ENCODE data around the gene KAZN.

KAZN gene

DNA sequence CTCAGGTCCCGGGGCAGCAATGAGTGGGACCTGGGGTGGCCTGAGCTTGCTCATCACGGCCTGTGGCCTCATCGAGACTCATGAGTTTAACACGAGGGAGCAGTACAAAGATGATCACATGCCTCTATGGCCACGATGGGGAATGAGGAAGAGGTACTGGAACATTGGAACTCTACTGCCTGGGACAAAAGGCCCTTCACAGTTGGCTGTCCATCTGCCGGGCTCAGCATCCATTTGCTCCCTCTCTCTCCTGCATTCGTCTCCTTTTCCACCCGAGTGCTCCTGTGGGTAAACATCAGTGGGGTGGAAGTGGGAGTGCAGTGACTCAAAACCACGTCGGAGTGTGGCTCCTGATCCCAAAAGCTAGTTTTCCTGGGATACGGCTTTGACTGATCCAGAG lies 124.9 kb downstream of the KAZN start:
- no peak for DNase-seq

DNA sequence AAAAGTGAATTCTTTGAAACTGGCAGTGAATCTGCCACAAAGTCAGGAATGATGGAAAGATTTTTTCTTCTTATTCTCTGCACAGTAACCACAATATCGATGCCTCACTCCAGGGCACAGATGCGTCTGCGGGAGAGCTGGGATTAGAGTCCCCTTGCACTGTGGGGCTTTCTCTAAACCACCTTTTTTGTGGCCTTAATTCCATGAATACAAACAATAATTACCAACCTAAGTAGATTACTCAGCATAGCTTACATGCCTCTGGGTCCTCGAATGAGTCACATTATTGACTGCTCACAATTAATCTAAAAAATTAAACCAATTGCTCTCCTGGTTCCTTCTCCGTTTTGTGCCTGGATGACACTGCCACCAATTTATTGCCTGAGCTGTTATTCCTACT lies 125.8 kb downstream of the KAZN start:
- no peak for DNase-seq

DNA sequence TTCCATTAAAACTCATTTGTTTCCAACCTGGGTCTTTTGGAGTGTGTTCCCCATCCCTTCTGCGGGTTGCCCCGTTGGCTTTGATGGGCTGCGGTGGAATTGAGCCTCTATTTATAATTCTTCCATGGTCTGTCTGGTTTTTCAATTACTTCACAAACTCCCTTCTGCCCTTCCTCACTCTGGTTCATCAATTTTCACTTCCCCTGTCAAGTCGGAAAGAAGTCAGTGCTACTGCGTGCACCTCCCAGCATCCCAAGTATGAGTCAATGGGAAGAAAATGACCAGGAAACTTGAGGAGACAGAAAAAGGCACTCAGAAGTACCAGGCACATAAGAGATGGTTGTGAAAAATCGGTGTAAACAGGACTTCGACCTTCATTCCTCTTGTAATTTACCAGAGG lies 126.2 kb downstream of the KAZN start:
- no peak for DNase-seq

DNA sequence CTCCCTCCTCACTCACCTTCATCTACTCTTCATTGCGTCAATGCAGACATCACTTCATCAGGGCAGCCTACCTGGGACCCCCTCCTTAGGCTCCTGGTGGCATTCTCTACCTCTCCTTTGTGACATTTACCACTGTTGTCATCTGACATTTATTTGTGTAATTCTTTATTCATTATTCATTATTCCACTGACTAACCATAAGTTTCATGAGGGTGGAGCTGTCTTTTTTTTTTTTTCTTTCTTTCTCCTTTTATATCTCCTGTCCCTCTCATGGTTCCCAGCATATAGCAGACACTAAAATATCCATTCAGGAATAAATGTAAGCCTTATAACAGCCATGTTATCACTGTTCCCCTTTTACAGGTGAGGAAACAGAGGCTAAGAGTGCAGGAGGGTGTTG lies 126.8 kb downstream of the KAZN start:
- DNase-seq, result no peak

DNA sequence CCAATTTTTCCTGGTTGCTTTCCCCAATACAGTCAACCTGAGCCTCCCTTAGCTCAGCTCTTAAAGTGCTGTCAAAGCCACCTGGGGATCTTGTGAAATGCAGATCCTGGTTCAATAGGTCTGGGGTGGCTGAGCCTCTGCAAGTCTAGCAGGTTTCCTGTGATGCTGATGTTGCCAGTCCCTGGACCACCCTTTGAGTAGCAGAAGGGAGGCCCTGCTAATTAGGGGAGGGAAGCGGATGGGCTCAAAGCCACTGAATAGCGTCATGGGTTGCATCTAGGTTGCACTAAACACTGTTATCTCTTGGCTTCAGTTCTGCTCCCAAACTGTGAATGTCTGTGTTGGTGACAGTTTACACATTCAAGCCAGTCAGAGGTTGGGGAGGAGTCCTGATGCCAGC lies 127.2 kb downstream of the KAZN start:
- DNase-seq, result no peak

DNA sequence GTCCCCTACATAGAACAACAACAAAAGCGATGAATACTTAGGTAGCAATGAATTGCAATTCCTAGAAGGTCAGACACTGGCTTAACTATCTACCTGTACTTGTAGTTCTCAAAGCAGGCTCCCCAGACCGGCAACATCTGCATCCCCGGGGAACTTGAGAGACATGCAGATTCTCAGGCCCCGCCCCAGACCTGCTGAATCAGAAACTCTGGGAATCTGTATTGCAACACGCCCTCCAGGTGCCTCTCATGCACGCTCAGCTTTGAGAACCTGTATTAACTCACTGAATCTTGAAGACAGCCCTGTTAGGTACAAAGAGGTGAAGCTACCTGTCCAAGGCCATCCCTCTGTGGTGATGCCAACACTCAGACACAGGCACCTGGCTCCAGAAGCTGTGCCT lies 128.1 kb downstream of the KAZN start:
- DNase-seq, result no peak

DNA sequence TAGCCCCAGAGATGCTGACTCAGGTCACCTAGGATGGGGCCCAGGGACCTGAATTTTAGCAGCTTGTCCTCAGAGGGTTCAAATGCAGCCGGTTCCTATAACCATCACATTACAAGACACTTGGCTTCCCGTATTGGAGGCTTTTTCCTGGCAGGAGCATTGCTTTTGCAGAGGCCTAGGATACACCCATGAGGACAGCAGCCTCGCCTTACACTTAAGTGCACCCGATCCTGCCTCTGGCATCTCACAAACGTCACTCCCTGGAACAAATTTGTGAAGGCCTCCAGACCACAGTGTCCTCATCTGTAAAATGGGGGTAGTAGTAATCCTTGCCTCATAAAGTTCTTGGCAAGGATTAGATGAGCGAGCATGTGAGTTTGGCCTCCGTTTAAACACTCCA lies 130.0 kb downstream of the KAZN start:
- no peak for DNase-seq

DNA sequence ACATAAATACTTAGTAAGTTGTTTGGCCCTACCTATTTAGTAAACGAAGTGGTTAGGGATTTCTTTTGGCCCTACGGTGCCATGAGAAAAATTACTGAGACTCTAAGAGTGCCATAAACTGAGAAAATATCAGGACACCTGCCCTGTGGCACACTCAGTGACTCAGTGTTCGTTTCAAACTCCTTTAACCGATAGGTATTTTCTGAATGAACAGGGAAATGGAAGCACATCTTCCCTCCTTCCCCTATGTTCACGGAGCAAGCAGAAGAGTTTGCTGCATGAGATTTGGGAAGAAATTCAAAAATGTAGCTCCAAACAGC lies 134.2 kb downstream of the KAZN start:
- no peak for DNase-seq

DNA sequence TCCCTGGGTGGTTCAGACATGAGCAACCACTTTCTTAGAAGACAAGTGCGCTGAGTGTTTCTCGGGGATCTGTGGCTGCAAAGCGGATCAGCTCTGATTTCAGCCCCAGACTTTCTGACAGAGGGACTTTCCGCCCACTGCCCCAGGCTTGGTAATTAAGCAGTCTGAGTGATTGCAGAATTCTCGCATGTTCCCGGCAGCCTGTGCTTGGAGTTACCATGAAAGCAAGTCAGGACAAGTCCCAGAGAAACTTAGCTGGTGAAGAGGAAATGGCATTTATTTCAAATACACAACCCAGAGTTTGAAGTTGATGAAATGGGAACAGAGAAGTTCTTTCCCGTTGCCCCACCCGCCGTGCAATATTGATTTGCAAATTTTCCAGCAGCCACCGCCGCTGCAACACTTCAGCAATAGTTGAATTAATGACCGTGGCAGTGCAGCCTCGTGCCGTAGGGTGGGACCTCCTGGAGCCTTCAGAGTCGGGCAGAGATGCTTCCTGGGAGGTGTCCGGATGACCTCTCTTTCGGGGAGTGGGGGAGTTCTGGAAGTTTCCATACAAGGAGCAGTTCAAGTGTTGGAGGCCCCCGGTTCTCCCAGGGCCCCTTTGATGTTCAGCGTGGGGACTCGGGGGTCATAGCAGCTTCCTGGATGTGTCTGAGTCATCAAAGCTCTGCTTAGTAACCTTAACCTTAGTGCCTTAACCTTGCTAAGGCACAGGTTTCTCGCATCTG lies 134.7 kb downstream of the KAZN start:
- DNase-seq, result peak; percentile 76

DNA sequence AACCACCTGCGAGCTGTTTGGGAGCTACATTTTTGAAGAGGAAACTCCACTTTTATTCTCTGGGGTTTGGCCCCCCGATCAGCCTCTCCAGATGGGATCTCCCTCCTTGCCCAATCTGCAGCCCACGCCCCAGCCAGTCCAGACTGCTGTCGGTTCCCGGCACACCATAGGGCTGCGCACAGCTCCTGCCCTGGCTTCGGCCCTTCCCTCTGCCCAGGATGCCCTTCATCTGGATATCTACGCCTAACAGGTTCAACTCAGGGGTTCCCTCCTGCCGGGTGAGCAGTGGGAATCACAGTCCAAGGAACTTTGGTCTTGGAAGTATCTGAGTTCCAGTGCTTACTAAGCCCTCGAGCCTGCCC lies 135.3 kb downstream of the KAZN start:
- DNase-seq, result no peak

DNA sequence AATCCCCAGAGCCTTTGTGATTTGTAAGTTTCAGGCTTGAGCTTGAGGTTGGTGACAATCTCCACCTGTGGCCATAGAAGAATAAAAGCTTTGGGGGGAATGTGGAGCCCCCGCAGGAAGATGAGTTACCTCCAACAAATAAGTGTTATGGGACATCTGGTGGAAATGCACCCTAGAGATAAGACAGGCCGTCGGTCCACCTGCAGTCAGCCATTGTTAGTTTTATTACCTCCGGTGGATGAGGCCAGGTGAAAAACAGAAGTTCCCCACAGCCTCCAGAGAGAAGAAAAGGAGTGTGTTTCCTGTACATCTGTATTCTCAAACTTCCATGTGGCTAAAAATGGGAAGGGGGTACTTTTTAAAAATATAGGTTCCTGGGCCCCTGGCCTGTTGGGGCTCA lies 137.4 kb downstream of the KAZN start:
- no peak for DNase-seq

DNA sequence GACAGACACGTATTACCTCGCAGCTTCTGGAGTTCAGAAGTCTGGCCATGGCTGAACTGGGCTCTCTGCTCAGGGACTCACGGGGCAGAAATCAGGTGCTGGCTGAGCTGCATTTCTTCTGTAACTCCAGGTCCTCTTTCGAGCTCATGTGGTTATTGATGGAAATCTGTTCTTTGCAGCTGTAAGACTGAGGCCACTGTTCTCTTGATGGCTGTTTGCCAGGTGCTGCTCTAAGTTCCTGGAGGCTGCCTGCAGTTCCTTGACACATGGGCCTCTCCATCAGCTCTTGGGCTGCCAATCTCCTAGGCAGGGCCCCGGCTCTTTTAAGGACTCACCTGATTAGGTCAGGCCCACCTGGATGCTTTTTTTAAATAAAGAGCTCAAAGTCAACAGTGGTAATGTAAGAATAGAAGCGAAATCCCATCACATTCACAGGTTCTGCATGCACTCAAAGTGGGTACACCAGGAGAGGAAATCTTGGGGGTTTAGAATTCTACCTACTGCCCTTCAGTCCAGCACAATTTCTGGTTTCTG lies 139.1 kb downstream of the KAZN start:
- no peak for DNase-seq

DNA sequence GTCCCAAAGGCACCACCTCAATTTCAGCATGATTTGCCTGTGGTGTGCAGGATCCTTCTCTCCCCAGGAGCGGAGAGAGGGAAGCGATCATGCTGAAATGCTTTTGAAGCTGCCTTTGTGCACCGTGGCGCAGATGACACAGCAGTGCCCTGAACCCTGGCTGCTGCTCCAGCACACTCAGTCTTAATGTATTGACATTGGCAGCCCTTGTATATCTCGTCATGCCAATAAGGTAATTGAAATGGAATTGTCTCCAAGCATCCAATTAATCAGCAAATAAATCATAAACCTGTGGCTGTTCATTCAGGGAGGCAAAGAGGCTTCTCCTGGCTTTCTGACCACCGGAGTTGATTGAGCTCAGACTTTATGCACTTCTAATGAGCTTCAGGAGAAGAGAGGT lies 139.8 kb downstream of the KAZN start:
- peak; percentile 44 for DNase-seq

DNA sequence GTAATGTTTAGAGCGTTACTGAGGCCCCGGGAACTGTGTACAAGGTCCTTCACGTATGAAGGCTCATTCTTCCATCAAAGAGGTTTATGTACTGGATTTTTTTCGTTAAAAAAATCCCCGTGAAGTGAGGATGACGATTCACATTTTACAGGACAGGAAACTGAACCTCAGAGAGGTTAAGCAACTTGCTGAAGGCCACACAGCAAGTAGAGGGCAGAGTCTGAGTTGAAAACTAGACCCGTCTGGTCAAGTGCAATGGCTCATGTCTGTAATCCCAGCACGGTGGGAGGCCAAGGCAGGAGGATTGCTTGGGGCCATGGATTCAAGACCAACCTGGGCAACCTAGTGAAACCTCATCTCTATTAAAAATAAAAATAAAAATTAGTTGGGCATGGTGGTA lies 140.2 kb downstream of the KAZN start:
- no peak for DNase-seq

DNA sequence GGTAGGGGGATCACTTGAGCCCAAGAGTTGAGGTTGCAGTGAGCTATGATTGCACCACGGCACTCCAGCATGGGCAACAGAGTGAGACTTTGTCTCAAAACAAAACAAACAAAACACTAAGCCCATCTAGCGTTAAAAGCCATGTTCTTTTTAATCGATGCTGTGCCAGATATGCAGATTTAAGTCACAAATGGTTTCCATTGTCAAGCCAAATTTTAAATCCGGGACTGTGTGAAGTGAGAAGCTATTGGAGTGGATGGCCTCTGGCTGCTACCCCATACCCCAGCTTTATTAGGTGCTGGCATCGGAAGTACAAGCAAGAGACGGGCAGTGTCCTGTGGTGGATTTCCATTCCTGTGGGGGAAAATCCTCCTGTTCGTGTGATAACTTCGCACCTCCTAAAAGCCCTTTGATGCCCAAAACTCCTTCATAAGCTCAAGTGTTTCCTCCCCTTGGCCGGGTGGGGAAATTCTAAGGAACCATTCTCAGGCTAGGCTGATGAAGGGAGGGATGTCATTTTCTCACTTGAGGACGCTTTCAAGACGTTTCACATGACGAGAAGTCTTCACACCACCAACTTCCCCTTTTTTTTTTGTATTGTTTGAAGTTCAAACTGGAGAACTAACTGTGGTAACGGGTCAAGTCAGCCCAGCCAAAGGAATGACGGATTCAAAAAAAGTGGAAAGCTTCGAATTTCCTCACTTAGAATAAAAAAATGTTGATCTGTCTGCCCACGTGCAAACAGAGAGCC lies 140.8 kb downstream of the KAZN start:
- DNase-seq, result no peak

DNA sequence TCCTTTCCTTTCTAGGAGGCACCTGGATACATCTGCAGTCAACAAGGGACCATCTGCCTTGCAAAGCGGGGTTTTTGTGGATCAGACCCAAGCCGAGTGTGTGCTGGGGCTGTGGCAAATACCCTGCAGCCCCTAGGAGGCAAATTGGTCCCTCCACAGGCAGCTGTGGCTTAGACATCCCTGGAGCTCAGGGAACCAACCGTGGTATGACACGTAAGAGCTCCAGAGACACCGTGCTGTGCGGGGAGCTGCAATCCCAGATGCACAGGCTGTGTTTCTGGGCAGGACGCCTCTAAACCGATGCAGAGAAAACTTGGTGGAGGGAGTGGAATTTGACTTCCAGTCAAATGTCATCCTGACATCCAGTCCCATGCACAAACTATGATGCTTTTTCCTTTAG lies 141.5 kb downstream of the KAZN start:
- DNase-seq, result no peak

DNA sequence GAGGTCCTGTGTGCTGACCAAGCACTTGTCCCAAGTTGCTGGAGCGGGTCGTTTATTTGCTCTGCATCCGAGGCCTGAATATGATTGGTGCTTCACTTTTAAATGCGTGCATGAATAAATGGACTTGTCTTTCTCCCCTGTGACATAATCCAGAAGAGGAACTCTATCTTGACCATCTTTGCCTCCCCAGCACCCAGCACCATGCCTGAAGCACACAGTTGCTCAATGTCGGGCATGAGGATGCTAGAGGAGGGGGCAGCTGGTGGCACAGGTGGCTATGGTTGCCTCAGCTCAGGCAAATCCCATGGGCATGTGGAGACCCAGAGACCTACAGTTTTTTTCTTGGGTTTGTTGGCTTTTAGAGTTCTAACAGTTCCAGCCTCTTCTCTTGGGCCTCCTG lies 142.6 kb downstream of the KAZN start:
- no peak for DNase-seq

DNA sequence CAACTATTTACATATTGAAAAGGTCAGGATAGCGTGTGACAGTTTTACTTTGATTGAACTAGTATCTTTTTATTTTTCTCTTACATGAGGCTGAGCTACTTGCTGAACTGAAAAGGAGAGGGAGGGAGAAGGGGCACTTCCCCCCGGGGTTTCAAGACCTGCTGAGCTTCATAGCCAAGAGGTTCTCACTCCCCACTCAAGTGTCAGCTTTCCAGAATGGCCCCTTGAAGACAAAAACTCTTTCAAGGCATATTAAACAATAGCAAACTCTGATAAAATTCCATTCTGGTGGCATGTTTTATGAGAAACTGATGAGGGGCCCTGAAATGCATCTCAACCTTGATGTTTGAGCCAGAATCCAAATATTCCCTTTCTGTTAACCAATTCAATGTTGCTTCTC lies 143.0 kb downstream of the KAZN start:
- DNase-seq, result no peak

DNA sequence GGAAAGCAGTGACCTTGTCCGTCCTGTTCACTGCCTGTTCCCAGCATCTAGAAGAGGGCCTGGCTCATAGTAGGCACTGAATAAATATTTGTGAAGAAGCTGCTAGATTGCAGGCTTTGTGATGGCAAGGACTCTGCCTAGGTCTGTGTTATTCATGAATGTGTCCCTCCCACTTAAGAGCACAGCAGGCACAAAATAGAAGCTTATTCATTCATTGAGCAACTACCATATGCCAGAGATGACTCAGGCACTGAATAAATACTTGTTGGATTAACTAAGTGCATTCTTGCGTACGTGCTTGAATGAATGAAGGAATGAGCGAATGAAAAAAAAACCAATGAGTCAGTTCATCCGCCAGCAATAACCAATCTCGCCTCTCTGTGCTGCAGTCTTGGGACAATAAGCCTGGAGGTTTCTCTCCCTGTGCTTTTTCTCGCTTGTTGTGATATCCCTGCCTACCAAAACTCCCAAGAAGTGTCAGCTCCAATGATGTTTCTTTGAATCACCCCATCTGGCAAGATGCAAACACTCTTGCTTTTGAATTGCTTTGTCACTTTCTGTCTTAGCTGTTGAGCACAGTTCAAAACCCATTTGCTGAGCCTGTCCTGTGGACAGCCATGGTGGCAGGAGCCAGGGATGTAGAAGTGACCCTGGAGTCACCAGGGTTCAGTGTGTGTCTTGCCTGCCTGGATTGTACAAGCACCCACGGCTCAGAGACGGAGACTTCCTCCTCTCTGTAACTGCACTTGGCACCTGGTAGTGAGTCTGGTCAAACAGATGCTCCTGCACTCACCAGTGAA lies 143.9 kb downstream of the KAZN start:
- DNase-seq, result no peak

DNA sequence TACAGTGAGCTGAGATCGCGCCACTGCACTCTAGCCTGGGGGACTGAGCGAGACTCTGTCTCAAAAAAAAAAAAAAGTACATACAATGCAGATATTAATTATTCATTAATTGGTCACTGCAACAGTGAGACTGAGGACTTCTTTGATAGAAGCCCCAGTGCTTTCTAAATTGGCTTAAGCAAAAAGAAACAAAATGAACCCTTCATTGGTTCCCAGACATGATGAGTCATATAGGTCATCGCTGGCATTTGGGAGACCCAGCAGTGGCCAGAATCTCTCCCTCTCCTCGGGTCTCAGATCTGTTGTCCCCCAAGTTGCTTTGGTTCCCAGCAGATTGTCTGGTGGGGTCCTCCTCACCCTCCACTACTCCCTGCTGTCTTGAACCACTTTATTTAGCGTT lies 144.9 kb downstream of the KAZN start:
- DNase-seq, result no peak

DNA sequence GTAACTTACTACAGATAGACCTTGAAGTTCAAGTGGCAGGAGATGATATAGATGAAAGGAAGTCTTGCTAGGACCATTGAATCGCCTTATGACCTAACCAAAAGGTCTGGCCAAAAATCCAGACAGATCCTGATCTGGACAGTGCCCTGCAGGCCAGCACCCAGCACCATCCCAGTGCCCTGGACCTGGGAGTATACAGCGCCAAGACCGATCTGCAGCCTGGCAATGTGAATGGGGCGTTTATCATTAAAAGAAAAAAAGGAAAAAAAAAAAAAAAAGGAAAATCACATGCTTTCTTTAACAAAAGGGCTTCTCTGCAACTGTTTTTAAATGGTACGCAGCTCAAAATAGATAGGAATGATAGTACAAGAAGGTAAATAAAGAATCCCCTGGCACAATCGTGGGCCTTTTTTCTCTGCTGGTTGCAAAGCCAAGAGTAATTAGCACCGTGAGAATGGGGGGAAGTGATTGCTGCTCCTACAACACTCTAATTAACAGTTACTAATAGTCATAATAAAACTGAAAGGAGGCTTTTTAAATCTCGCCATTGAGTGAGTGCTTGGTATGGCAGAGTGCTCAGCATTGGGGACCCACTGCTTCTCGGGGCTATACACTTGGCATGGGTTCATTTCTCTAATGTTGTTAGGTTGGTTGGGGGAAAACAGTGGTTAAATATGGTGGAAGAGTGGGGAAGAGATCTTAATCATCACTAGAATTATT lies 146.7 kb downstream of the KAZN start:
- no peak for DNase-seq

DNA sequence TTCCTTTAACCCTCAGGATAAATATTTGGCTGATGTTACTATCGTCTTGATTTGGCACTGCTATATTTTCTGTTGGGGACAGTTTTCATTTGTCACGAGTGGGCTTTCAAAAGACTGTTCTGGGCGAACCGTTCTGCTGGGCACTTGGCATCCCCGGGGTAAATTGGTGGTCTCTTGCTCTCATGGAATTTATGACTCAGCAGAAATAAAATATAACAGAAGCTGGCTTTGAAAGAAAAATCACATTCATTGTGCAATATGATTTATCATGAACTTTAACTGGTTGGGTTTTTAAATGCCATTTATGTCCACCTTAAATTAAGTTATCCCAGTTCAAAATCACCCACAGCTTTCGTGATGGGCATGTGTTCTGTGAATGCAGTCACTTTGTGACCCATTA lies 147.3 kb downstream of the KAZN start:
- no peak for DNase-seq

DNA sequence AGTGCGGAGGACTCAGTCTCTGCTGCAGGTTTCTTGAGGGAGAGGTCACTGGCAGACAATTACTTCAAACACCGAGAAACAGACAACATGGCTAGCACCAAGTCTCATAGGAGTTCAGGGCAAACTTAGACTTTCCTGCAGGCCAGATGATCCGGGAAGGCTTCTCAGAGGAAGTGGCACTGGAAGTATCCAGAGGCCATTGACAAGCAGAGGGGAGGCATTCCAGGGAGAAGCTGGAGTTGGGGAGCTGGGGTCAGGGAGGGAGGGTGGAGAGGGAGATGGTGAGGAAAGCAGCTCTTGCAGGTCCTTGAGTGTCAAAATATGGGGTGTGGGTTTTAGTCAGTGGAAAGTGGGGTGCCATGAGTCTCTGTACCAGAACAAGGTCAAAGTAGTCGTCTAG lies 147.9 kb downstream of the KAZN start:
- no peak for DNase-seq

Data from eye (tissue), 1 donor.